CMK (cell line): ENCODE results near the gene WRNIP1.
"Not testable (repeated sequence)": the region's sequence is repeated elsewhere in the genome, so short reads cannot be mapped to it uniquely, and the experiment has no call there.

ENCODE experiments used
- DNase-seq: peaks from one replicate; pipeline ENCODE4 v3.0.0-alpha.2; 2010; ENCODE audit warnings: low read depth

The WRNIP1 gene

DNA sequence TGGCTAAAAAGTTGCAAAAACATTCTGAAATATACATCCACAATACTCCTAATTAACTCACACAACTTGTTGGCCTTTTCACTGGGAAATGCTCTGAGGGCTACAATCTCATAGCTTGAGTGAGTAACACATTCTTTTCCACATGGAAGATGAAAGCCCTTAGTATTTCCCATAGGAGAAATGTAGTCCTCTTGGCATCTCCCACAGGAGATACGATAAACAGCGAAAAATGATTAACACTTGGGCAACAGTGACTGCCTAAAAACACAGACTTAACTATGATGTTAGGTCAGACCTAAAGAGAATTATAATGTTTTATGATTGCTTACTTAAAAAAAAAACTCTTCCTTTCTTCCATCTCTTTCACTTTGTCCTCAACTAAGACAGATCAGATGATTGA is 23.4 kb upstream of the WRNIP1 start:
- DNase-seq, result no peak

GRCh38 chr6:2743280-2744208 is 21.6 kb upstream of the WRNIP1 start:
- DNase-seq, result no peak

DNA sequence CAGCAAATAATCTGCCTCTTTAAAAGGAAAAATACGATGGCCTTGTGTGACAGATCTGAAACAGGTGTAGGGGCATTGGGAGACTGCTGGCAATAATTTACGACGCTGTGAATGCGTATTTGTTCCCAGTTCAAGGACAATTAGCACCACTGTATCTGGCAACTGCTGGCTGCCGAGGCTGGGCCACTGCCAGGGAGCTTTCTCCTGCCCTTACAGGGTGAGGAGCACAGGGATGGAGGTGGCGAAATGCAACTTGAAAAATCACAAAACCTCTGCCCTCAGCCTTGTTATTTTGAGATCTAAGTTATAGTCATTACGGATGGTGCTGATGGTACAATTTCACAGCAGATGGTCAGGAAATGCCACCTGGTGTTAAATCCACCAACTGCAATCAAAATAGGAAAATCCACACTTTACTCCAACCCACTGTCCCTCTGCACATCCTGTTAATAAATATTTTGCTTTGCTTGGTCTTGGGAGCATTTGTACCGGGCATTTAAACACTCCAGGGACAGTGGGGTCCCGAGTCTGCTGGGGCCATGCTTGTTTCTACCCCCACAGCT is 20.9 kb upstream of the WRNIP1 start:
- no peak for DNase-seq

GRCh38 chr6:2744778-2745177 is 20.4 kb upstream of the WRNIP1 start:
- no peak for DNase-seq

GRCh38 chr6:2745246-2745645 is 19.9 kb upstream of the WRNIP1 start:
- DNase-seq, result no peak

DNA sequence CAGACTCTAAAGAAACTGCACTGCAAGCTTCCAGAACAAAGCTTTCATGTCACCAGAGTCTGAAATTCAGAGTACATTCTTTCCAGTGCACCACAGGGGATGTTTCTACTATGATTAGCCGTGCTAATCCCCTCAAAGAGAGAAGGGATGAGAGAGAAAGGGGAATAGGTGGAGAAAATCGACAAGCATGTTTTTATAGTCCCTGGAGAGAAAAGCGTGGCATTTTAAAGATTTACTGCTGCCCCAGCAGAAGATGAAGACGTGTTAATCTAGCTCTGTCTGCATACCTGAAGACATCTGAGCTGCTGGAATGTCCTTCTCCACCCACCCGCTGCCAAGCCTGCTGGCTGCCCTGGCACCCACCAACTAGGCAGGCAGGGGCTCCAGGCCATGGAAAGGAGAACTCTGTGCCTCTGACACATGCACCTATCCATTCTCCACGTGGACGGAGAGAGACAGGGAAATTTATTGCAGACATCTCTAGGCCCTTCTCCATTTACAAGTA is 18.6 kb upstream of the WRNIP1 start:
- DNase-seq, result no peak

DNA sequence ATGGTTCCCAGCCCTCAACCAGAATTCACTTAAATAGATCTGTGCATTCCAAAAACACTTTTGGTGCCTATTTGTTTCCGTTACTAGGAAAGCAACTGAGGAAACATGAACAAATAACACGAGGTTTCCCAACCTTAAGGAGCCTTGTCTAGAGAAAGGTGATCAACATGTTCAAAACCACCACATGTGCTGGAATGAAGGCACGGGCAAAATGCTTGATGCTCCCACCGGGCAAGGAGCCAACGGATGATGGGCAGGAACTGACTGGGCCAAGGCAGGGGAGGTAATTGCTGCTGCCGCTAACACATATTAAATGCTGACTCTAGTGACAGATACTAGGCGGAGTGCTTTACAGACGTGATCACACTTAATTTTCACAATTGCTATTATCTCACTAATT is 17.0 kb upstream of the WRNIP1 start:
- no peak for DNase-seq

DNA sequence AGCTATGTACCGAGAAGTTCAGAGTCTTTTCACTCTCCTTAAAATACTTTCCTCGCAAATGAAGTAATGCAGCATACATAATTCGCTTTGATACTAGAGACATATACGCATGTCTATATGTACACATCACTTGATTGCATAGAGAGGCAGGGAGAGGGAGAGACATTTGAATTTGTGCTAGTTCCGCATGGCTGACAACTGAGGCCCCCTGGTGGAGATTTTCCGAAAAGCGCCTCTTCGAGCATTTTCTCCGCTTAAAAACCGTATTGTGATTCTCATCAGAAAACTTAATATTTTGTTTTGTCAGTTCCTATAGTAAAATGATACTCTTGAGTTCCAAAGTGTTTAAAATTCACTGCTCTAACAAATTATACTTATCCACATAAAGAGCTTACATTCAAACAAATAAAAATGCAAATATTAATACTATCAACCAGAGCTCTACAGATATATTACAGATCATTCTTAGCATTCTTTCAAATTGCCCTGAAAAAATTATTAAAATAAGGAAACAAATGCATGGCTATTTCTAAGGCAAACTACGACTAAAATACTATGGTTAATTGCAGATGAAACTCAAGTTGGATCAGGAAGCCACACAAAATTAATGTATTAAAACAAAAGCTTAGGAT is 15.1 kb upstream of the WRNIP1 start:
- no peak for DNase-seq

DNA sequence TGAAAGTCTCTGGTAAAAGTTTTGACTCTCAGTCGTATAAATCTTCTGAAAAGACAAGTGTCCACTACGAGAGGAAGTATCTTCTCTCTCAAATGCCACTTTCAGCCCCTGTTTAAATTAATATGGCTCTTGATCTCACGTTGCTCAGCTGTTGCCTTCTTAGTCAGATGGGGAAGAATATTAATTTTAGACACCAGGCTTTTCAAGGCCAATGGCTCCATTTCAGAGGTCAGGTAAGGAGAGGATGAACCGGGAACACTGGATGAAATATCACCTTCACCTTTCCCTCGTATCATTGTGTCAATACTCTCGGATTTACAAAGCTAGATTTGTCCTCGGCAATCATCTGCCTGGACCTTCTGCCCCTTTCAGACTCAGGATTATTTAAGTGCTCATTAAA is 14.4 kb upstream of the WRNIP1 start, which contains the start of gene MYLK4:
MYLK4 (minus strand) TSS at position 91 of the 400 bp plus-strand sequence. CDS start 1,628 bp downstream, outside the sequence.
- DNase-seq, result no peak

DNA sequence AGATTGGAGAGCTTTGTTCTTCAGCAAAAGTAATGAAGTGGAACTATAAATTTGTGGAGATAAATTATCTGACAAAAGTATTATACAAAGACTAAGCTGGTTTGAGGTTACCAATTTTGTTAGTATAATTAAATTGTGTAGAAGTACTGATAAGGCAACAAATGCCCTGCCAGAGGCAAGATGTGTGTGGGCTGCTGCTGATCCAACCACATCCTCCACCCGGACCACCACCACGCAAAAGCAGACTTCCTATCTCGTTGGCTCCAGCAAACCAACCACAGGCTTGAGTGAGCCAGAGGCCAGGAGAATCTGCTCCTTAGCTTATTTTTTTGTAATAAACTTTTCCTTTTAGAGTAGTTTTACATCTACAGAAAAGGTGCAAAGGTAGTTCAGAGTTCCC is 13.3 kb upstream of the WRNIP1 start:
- peak; percentile 78 for DNase-seq

DNA sequence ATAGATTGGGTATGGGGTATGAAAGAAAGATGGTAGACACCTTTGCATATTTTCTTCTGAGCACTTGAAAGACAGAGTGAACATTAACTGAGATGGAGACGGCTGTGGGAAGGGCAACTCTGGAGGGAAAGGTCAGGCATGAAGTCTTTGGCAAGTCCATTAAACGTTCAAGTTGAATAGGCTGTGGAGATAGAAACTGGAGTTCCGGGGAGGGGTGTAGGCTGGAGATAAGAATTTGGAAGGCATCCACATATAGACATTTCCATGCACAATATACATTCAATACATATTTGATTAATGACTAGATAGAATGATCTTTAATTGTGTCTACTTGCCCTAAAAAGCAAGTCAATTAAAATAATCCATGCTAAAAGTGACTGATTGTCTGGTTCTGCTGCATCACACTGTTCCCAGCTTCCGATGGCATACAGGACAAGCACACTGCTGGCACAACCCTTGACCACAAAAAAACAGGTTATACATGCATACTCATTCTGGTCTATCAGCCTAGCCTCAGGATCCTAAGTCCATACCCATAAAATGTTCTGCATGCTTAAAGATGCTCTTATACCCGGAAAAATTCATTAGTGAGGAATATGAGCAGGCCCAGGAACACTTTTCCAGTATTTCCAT is 12.6 kb upstream of the WRNIP1 start:
- DNase-seq, result no peak

- no peak for DNase-seq
Observed at GRCh38 chr6:2753110-2753489, 12.1 kb upstream of the WRNIP1 start.

GRCh38 chr6:2753743-2754142 is 11.4 kb upstream of the WRNIP1 start:
- DNase-seq, result no peak

- no peak for DNase-seq
Observed at GRCh38 chr6:2754393-2754792, 10.8 kb upstream of the WRNIP1 start.

DNA sequence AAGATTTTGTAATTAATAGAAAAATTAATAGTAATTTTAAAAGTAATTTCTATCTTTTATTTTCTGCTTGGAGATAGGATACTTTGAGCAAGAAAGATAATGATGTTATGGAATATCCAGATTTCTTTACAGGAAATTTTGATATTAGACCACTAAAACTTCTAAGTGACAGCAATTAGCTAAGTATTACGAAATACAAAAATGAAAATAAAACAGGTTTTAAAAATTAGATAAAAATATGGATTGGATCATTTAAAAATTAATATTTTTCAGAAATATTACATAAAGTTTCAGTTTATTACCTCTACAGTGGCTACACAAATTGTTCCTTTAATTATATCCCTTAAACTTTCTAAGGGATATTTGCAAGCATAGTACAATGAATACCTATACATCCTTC is 10.3 kb upstream of the WRNIP1 start:
- DNase-seq, result no peak

DNA sequence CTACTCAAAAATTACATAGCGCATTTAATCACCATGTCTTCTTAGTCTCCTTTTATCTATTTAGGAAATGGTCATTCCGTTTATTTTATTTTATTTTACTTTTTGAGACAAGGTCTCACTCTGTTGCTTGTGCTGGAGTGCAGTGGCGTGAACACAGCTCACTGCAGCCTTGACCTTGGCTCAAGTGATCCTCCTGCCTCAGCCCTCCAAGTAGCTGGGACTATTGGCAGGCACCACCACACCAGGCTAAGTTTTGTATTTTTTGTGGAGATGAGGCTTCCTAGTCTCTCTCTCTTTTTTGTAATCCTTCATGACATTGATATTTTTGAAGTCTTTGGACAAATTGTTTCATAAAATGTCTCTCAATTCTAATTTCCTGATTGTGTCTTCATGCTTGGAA is 9.7 kb upstream of the WRNIP1 start:
- DNase-seq, result no peak

- no peak for DNase-seq
Observed at GRCh38 chr6:2756241-2756640, 9.0 kb upstream of the WRNIP1 start.

- no peak for DNase-seq
Observed at GRCh38 chr6:2756687-2757224, 8.4 kb upstream of the WRNIP1 start.

GRCh38 chr6:2758980-2759379 is 6.2 kb upstream of the WRNIP1 start:
- DNase-seq, result no peak

GRCh38 chr6:2760882-2761842 is 4.0 kb upstream of the WRNIP1 start:
- no peak for DNase-seq

DNA sequence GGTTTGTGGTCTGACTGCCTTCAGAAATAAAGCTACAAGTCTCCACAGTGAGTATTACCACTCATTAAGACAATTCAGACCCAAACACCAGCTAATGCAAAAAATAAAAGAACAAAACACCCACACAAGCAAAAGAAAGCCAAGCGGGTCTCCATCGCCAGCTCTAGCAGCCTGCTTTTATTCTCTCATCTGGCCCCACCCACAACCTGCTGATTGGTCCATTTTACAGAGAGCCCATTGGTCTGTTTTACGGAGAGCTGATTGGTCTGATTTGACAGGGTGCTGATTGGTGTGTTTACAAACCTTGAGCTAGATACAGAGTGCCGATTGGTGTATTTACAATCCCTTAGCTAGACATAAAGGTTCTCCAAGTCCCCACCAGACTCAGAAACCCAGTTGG is 2.3 kb upstream of the WRNIP1 start:
- DNase-seq, result not testable (repeated sequence)
